Right cardiac atrium (tissue), 5 donors: ENCODE results near the gene FRMPD1. TPM values are rescaled to one million over a fixed set of nuclear protein-coding genes. Genes with fewer than 3 reads are reported as not detected.
"Not testable (repeated sequence)": the region's sequence is repeated elsewhere in the genome, so short reads cannot be mapped to it uniquely, and the experiment has no call there.

ENCODE experiments used
- ATAC-seq, 2 donors: fragments of 200-7000 bp; cut with Tn5 transposase; one replicate each; pipeline versions ENCODE4 v1.8.0 to v1.9.1; 2020; ENCODE audit warnings: moderate library complexity in 2 of 2, mild to moderate bottlenecking in 1 of 2
- DNase-seq, 3 donors: peaks; one replicate each; pipeline ENCODE4 v3.0.0-alpha.2; 2020
- H3K27ac ChIP-seq: one replicate; pipeline ENCODE4 v1.5.1; 2013; ENCODE audit warnings: mild to moderate bottlenecking, low read length, control low read depth, moderate library complexity
- H3K27me3 ChIP-seq: one replicate; pipeline ENCODE4 v1.6.1; 2013; ENCODE audit not compliant: control insufficient read depth, insufficient read depth
- H3K4me1 ChIP-seq: one replicate; pipeline ENCODE4 v1.6.1; 2013; ENCODE audit warnings: low read length; ENCODE audit not compliant: control insufficient read depth, insufficient read depth
- H3K4me3 ChIP-seq: one replicate; pipeline ENCODE4 v1.5.1; 2013; ENCODE audit warnings: low read length, control low read depth
- H3K9me3 ChIP-seq: one replicate; pipeline ENCODE4 v1.6.1; 2013; ENCODE audit warnings: low read length; ENCODE audit not compliant: control insufficient read depth
- WGBS: extraction: QIAGEN DNeasy Blood & Tissue Kit; methylation state at CpG from one replicate; pipeline ENCODE4 v1.1.7; 2013; 5-methylcytosine and 5-hydroxymethylcytosine counted together
- intact Hi-C, 4 donors: fragments of 100-400 bp; cut with DNase I; formaldehyde crosslinking; loops; one replicate each; pipeline versions ENCODE4 v1.11.0 to v1.14.0; 2022 to 2023
- polyA plus RNA-seq: library from polyadenylated mRNA; stranded (reverse); fragments of 200-250 nt; gene quantifications from one replicate; pipeline ENCODE4 v1.2.3, GENCODE V29; 2013
- total RNA-seq, 4 donors: library from RNA; stranded (reverse); fragmentation: NEBNext Ultra II Directional; extraction: Animal tissue kit (Norgen Biotek cat#: 25700); gene quantifications; one replicate each; pipeline ENCODE4 v1.2.1, GENCODE V29; 2021
- donor health status: healthy with polysubstance abuse.
- donor health status: DM: no; HTN: yes; CAD: no.
- donor health status: DM: no; HTN: no; CAD: no.
- donor health status: DM: no; HTN: yes; CAD: no; lungs with severe emphysema.
- donor health status: DM: yes; HTN: yes; CAD: no.

FRMPD1 gene
- total and polyA plus RNA-seq, 5 donors: 0.28 to 1.8 (median 1.2) TPM

DNA sequence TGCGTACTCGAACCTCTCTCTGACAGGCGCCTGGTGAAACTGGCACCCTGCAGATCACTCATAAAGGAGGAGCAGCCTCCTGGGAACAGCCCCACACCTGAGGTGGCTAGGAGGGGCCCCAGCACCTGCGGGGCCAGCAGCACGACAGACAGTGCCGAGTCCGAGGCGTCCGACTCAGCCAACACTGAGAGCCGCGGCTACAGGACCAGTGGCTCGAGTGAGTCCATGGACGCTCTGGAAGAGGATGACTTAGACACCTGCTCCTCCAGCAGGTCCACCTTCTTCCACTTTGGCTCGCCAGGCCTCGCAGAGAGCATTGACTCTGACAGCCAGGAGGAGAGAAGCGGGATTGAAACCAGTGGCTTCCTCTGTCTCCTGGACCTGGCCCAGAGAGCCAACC, 89.4 kb downstream of the FRMPD1 start:
- WGBS: 87% methylated on average over 16 of the region's 16 CpGs
- intact Hi-C loops: loop anchor here in 2 of 4 donors (10.0 kb wide), 2 partner anchors 625 to 665 kb away; no protein-coding TSS in a partner anchor
- H3K4me1 ChIP-seq: no peaks in the 10 kb centered on the region

DNA sequence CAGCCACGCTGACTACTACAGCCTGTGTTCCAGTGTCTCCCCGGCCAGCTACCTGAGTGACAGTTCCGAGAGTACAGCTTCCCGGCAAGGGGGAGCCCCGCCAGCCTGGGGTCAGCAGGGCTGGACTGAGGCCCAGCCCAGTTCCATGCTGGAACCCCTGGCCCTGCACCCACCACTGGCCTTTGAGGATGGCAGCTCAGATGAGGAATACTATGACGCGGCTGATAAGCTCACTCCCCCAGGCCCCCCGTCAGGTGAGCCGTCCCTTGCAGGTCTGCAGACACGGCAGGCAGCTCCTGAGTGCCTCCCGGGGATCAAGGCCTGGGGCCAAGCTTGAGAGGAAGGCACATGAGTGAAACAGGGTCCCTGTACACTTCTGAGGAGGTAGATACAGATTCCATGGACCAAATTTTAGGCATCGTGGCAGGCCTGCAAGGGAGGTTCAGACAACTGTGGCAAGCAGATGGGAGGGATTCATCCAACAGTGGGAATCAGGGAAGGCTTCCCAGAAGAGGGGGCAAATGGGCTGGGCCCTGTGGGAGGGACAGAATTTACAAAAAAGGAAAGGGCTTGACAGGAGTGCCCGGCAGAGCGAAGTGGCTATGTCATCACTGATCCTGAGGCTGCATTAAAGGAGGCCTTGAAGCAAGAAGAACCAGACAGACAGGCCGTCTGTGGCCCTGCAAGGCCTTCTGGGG, 90.0 kb downstream of the FRMPD1 start:
- intact Hi-C loops: loop anchor here in 2 of 4 donors (10.0 kb wide), 2 partner anchors 624 to 664 kb away; no protein-coding TSS in a partner anchor
- no peak for DNase-seq
- Histone ChIP-seq H3K9me3 (no peaks in the 10 kb centered on the region), H3K4me1 (no peaks in the 10 kb centered on the region), H3K4me3 (no peak overlapping the region), H3K27ac (no peak overlapping the region), H3K27me3 (no peaks in the 10 kb centered on the region)
- ATAC-seq: no peak
- 68% methylated on average over 15 of the region's 15 CpGs for WGBS

More for the DNA sequence above, 89.4 kb downstream of the FRMPD1 start:
- DNase-seq (no peak), ATAC-seq (no peak)
- H3K27me3 ChIP-seq: no peaks in the 10 kb centered on the region
- no peak overlapping the region for H3K27ac ChIP-seq
- no peak overlapping the region for H3K4me3 ChIP-seq
- no peaks in the 10 kb centered on the region for H3K9me3 ChIP-seq

DNA sequence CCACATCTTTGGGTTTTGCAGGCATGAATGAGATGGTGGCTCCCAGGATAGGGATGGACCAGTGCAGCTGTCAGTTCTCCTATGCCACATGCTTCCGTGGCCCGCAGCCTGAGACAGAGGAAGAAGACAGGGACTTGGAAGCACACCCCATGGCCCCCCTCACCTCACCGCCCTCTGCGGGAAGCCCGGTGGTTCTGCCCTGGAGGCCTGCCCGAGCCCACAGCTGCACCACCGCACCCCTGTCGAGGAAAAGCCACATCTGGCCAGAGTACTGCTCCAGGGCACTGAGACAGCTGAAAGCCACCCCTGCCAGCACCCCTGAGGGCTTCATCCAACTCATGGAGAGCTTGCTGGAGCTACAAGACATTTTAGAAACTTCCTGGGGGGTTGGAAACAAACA, 95.2 kb downstream of the FRMPD1 start:
- no peak overlapping the region for H3K4me3 ChIP-seq
- 80% methylated on average over 8 of the region's 8 CpGs for WGBS
- ATAC-seq (peak; percentile 13 to 44), DNase-seq (no peak)
- H3K4me1 ChIP-seq: no peaks in the 10 kb centered on the region
- H3K27me3 ChIP-seq: no peaks in the 10 kb centered on the region
- H3K9me3 ChIP-seq: no peaks in the 10 kb centered on the region
- H3K27ac ChIP-seq: no peak overlapping the region
- intact Hi-C loops: loop anchor here in 2 of 4 donors (10.0 kb wide), 2 partner anchors 619 to 659 kb away; no protein-coding TSS in a partner anchor

DNA sequence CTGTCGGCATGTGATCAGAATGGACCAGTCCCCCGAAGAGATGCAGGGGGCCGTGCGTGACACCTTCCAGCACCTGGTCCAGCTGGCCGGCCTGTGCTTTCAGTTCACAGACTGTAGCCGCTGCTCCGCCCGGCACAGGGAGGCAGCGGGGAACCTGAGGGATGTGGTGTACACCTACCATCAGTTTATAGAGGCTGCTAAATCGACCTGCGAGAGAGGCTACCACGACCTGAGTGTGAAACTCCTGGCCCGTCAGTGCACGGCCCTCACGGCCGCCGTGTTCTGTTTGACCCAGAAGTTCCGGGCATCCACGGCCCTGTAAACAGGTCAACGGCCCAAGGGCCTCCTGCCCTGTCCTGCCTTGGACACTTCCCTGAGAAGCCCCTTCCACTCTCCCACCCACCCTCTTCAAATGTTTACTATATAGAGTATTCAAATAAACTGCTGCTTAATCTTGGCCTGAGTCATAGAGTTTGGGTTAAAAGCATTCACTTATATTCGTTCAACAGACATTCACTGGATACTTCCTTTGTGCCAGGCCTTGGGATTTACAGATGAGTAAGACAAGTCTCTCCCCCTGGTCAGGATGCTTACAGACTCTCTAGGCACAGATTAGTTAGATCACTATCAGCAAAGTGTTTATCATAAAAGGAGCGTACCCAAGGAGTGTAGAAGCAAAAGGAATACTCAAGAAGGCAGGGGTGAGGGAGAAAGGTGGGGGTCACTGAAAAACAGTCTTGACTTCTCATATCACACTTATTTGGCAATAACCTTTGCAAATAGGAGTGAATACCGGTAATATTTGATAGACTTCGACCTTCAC, 95.9 kb downstream of the FRMPD1 start:
- DNase-seq (no peak), ATAC-seq (peak in 1 of 2 donors; percentile 12)
- intact Hi-C loops: loop anchor here in 2 of 4 donors (10.0 kb wide), 2 partner anchors 618 to 658 kb away; no protein-coding TSS in a partner anchor
- no peak overlapping the region for H3K4me3 ChIP-seq
- 83% methylated on average over 24 of the region's 24 CpGs for WGBS
- no peak overlapping the region for H3K27ac ChIP-seq
- no peaks in the 10 kb centered on the region for H3K9me3 ChIP-seq
- no peaks in the 10 kb centered on the region for H3K4me1 ChIP-seq
- H3K27me3 ChIP-seq: no peaks in the 10 kb centered on the region

DNA sequence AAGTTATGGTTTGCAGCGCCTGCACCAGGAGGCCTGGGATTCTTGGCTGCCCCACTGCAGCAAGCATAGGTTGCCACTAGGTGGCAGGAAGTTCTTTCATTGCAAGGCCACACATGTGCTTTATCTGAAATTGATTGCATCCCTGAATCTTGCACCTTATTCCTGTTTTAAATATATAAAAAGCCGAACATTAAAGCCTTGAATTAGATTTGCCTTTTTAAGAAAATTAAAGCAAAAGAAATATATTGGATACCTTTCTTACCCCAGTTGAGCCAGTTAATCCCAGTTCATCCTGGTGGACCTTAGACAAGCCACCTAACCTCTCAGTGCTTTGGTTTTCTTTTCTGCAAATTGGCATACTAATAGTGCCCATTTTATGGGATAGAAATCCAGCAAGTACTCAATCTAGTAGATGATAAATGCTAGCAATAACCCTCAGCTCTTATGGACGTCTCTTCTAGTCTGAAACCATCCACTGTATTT, 96.6 kb downstream of the FRMPD1 start:
- DNase-seq (peak; percentile 39 to 75 (median 68)), ATAC-seq (peak; percentile 66 to 71)
- intact Hi-C loops: loop anchor here in 2 of 4 donors (10.0 kb wide), 2 partner anchors 617 to 657 kb away; no protein-coding TSS in a partner anchor
- Histone ChIP-seq H3K27me3 (no peaks in the 10 kb centered on the region), H3K27ac (no peak overlapping the region), H3K9me3 (no peaks in the 10 kb centered on the region), H3K4me3 (no peak overlapping the region), H3K4me1 (no peaks in the 10 kb centered on the region)
- 33% methylated on average over 3 of the region's 3 CpGs for WGBS

DNA sequence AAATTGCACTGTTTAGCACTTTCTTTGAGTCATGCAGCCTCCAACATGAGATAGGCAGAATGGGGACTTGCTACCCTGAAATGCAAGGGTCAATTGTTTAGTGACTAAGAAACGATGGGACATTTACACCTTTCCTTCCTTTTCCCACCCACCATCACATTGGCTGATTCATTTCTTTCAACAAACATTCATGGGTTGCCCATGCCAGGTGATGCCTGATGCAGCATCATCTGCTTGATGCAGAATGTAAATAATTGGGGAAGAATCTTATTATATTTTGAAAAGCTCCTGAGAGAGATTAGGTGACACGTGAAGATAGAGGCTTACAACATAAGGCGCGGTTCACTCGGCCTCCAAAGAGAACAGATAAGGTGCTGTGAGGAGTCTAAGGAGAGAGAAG, 98.4 kb downstream of the FRMPD1 start:
- Histone ChIP-seq H3K4me1 (no peaks in the 10 kb centered on the region), H3K9me3 (no peaks in the 10 kb centered on the region), H3K4me3 (no peak overlapping the region), H3K27me3 (no peaks in the 10 kb centered on the region), H3K27ac (no peak overlapping the region)
- no peak for DNase-seq
- intact Hi-C loops: loop anchor here in 2 of 4 donors (10.0 kb wide), 2 partner anchors 616 to 656 kb away; no protein-coding TSS in a partner anchor
- WGBS: 50% methylated on average over 5 of the region's 5 CpGs
- ATAC-seq: no peak

DNA sequence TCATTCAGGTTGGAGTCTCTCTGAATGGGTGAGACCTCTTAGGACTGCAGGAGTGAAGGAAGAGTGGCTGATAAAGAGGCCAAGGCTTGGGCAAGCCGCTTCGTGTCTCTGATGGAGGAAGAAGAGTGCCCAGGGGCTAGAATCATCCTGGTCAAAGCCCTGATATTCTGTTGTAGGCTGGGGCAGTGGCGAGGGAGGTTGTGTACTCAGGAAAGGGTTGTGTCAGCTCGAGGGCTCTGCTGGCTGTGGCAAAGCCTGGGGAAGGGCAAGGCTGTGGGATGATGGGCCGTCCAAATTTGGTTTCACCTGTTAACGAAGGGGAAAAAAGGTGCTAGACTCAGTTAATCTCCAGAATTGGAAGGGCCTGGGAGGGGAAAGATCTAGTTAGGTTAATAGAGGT, 100.4 kb downstream of the FRMPD1 start:
- intact Hi-C loops: no loop called here
- 68% methylated on average over 6 of the region's 6 CpGs for WGBS
- H3K27me3 ChIP-seq: no peaks in the 10 kb centered on the region

DNA sequence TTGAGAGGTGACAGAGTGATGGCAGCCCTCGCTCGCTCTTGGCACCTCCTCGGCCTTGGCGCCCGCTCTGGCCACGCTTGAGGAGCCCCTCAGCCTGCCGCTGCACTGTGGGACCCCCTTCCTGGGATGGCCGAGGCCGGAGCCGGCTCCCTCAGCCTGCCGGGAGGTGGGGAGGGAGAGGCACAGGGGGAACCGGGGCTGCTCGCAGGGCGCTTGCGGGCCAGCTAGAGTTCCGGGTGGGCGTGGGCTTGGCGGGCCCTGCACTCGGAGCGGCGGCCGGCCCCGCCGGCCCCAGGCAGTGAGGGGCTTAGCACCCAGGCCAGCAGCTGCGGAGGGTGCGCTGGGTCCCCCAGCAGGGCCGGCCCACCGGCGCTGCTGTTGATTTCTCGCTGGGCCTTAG, 101.0 kb downstream of the FRMPD1 start:
- ATAC-seq, DNase-seq, H3K4me3 ChIP-seq, H3K27me3 ChIP-seq, H3K4me1 ChIP-seq, intact Hi-C loops, H3K9me3 ChIP-seq, H3K27ac ChIP-seq: not testable (repeated sequence)
- 86% methylated on average over 30 of the region's 30 CpGs for WGBS

More for the DNA sequence above, 100.4 kb downstream of the FRMPD1 start:
- Histone ChIP-seq H3K4me3 (no peak overlapping the region), H3K9me3 (no peaks in the 10 kb centered on the region), H3K4me1 (no peaks in the 10 kb centered on the region), H3K27ac (no peak overlapping the region)
- no peak for ATAC-seq
- no peak for DNase-seq

DNA sequence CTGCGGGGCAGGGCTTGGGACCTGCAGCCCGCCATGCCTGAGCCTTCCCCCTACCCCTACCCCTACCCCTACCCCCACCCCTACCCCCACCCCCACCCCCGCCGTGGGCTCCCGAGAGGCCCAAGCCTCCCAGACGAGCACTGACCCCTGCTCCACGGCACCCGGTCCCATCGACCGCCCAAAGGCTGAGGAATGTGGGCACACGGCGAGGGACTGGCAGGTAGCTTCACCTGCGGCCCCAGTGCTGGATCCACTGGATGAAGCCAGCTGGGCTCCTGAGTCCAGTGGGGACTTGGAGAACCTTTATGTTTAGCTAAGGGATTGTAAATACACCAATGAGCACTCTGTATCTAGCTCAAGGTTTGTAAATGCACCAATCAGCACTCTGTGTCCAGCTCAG, 101.4 kb downstream of the FRMPD1 start:
- H3K4me1 ChIP-seq, H3K27ac ChIP-seq, H3K9me3 ChIP-seq, ATAC-seq, DNase-seq, H3K4me3 ChIP-seq, H3K27me3 ChIP-seq, intact Hi-C loops: not testable (repeated sequence)
- 93% methylated on average over 13 of the region's 13 CpGs for WGBS

DNA sequence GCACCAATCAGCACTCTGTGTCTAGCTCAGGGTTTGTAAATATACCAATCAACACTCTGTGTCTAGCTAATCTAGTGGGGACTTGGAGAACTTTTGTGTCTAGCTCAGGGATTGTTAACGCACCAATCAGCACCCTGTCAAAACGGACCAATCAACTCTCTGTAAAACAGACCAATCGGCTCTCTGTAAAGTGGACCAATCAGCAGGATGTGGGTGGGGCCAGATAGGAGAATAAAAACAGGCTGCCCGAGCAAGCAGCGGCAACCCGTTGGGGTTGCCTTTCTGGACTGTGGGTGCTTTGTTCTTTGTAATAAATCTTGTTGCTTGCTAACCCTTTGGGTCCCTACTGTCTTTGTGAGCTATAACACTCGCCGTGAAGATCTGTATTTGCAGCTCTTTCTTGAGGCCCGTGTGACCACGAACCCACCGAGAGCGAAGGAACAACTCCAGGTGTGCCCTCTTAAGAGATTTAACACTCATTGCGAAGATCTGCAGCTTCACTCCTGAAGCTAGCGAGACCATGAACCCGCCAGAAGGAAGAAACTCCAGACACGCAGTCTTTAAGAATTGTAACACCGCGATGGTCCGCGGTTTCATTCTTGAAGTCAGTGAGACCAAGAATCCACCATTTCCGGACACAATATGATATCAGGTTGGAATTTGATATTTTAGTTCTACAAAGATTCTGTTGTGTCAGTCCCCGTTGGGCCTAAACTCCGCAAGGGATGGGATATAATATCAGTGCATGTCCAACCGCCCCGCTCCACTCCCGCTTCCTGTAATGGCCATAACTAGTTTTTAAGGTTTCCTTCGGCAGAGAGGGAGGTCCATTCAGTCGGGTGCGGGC, 102.1 kb downstream of the FRMPD1 start:
- Histone ChIP-seq H3K4me1 (no peaks in the 10 kb centered on the region), H3K9me3 (no peaks in the 10 kb centered on the region), H3K4me3 (peak overlapping the region; percentile 99), H3K27me3 (no peaks in the 10 kb centered on the region), H3K27ac (no peak overlapping the region)
- intact Hi-C loops: no loop called here
- 92% methylated on average over 29 of the region's 29 CpGs for WGBS
- DNase-seq (peak in 1 of 3 donors; percentile 14), ATAC-seq (no peak)
